NB4 (cell line): ENCODE data around the gene FNIP2.

ENCODE experiments used
- MYC ChIP-seq: IDR thresholded peaks from 2 replicates; pipeline ENCODE4 v1.6.1; 2011; ENCODE audit warnings: low read depth, low read length
- TF ChIP-seq, protein P1 (sequence below): IDR thresholded peaks from one replicate; pipeline ENCODE4 v1.5.1; 2012; ENCODE audit warnings: low read depth, low read length

GRCh38 chr4:158777423-158778155, 8.8 kb downstream of the FNIP2 start:
- TF ChIP-seq, protein P1, sequence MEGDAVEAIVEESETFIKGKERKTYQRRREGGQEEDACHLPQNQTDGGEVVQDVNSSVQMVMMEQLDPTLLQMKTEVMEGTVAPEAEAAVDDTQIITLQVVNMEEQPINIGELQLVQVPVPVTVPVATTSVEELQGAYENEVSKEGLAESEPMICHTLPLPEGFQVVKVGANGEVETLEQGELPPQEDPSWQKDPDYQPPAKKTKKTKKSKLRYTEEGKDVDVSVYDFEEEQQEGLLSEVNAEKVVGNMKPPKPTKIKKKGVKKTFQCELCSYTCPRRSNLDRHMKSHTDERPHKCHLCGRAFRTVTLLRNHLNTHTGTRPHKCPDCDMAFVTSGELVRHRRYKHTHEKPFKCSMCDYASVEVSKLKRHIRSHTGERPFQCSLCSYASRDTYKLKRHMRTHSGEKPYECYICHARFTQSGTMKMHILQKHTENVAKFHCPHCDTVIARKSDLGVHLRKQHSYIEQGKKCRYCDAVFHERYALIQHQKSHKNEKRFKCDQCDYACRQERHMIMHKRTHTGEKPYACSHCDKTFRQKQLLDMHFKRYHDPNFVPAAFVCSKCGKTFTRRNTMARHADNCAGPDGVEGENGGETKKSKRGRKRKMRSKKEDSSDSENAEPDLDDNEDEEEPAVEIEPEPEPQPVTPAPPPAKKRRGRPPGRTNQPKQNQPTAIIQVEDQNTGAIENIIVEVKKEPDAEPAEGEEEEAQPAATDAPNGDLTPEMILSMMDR = no peak
- TF ChIP-seq MYC = no peak
